Skin of body (tissue), 2 donors: ENCODE measurements around the gene FXYD6. TPM values are rescaled to one million over a fixed set of nuclear protein-coding genes. Genes with fewer than 3 reads are reported as not detected.
A peak's percentile ranks its signal among the peaks of the same experiment; 100 is the strongest.

Experiments used
- DNase-seq: peaks from one replicate; lab custom pipeline; 2025; lab: John Stamatoyannopoulos, UW
- total RNA-seq: library from RNA; depleted of rRNA; stranded (reverse); fragments of >200 nt; gene quantifications from one replicate; pipeline ENCODE4 v1.2.3, GENCODE V29; 2014

FXYD6 gene
- total RNA-seq, 1 donor from 2014 or later: 30.3 TPM

DNA sequence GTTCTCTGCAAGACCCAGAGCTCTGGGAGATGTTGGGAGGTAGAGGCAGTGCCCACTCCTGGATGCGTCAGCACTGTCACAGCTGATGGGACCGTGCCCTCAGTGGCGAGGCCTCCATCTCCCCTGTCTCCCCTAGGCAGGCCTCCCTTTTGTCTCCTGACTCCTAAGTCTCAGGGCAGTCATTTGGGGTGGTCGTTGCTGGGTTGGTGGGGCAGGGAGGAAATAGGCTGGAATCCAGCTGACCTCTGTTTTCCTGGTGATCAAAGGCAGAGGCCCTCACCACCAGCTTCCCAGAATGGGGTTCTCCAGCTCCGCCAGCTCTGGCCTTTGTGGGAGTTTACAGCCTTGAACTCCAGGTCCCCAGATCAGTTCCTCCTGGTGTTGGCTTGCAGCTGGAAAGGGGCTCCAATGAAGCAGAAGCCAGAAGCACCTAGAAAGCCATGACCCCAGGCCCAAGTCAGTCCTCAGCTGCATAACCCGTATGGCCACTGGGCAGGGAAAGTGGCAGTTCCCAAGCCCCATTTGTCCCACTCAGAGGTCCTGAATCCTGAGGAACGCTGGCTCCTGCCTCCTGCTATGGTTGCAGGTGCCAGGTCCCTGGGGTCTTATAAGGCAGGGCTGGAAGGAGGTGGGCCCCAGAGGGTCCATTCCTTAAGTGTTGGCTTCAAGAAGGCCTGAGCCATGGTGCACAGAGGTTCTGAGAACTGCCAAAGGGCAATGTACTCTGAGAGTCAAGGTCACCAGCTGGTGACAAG, 44.6 kb downstream of the FXYD6 start:
- no peak for DNase-seq

DNA sequence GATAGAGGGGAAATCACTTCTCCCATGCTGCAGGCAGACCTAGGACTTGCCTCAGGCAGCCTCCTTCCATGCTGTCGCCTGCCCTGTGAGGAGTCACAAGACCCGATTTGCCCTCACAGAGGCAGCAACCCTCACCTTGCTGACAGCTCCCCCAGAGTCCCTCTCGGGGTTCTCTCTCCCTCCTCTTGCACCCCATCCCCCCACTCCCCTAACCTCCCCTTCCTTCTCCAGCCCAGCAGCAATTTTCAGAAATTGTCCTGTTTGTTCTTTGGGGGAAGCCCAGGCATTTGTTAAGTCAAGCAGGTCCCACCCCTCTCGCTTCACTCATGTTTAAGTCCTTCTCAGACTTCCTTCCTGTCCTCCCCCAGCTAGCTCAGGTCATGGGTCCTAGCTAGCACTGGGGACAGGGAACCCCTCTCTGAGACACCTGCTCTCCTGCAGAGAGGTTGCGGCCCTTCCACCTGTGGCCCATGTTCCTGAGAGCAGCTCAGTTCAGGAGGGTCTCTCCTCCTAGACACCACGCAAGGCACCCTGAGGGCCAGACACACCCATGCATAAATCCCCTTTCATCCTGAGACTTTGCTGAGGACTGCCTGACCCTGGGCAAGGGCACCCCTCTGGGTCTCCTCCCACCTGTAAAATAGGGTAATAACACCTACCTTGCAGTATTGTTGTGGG, 45.6 kb downstream of the FXYD6 start:
- DNase-seq: no peak

DNA sequence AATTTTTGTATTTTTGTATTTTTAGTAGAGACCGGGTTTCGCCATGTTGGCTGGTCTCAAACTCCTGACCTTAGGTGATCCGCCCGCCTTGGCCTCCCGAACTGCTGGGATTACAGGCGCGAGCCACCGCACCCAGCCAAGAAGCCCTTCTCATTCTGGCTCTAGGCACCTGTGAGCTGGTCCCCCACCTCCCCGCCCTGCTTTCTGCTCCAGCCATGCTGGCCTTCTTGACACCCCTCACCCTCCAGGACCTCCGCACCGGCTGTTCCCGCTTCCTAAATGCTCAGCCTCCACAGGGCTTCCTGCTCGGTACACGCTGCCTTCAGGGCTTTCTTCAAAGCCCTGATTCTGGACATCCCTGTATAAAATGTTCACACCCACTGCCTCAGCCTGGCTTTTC, 46.4 kb downstream of the FXYD6 start:
- no peak for DNase-seq

DNA sequence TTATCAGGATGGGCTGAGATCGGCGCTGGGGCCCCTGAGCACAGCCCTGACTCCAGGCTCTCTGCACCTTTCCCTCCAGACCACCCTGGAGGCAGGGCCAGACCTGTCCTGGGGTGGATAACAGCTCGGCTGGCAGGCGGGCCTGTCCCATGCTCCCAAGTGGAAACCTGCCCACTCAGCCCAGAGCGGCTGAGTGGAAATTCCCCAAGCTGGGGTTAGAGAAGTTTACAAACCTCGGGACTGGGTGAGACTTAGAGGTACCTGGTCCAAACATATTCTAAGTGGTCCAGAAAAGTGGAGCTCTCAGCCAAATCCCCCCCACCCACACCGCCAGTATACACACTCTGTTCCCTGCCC, 47.1 kb downstream of the FXYD6 start:
- DNase-seq: no peak

DNA sequence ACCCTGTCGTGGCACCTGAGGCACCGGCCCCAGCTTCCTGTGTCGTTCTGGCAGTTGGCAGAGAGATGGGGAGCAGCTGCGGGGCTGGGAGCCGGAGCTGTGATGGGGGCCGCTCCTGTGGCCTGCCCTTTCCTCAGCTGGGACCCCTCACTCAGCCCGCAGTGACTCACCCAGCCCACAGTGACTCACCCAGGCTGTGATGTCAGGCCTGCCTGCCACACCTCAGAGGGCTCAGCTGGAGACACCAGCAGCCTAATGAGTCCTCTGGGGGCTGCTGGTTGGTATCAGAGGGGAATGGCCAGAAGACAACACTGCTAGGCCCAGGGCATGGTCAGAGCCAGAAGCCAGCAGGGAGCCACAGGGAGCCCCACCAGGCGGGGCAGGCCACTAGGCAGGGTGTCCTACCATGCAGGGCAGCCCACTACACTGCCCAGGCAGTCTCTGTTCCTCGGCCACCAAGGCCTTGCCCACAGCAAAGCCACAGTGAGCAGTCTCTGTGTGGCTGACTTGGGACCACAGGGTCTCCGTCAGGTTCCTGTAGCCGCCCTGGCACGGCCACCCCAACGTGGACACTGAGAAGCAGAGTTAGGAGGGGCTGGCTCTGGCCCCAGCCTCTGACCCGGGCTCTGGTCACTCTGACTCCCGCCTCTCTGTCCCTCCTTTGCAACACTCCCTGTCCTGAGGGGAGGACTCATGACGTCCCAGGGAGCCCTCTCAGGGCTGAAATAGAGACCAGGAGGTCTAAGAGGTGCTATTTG, 47.7 kb downstream of the FXYD6 start:
- no peak for DNase-seq

DNA sequence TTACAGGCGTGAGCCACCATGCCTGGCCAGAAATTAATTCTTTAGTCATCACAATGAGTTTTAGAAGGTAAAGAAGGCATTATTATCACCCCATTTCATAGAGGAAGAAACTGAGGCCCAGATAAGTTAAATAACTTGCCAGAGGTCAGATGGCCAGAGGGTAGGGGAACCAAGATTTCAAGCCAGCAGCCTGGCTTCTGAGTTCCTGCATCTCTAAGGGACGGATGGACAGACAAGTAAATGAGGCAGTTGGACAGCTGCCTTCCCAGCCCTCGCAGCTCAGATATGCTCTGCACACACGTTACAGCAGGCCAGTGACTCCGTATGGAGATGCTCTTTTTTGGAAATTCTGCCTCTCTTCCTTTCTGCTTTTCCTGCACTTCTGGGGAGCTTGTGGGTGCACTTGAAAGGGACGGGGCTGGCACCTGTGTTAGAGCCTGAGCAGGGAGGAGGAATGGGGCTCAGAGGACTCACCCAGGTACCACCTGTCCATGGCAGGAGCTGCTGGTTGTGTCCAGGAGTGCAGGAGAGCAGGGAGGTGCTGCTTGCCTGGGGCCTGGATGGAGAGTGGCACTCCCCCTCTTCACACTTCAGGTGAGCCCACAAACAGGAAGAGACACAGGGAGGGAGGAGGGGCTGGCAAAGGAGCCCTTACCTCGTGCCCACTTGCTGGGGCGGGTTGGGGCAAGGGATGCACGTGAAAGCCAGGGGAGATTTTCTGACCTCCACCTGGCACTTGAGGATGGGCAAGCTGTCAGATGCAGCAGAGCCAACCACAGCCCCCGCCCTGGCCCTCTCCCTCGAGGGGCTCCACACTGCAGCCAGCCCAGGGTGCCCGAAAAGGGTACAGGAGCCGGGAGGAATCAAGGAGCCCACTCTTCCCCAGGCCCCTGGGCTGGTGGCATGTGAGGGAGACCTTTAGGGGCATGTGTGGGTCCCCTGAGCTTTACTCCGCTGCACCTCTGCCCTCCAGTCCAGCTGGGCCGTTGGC, 48.6 kb downstream of the FXYD6 start:
- no peak for DNase-seq

DNA sequence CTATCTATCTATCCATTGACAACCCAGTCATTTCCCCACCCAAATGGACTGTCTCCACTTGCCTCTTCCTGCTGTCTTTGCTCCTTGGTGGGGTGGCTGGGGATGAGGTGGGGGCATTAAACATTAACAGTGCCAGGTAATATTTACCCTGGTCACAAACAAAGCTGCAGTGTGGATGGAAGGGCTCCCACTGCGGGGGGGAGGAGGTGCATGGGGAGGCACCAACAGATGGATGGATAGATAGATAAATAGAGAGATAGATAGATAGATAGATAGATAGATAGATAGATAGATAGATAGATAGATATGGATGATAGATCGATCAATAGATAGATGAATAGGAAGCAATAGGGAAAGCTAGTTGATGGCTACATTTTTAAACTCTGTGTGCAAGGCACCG, 49.6 kb downstream of the FXYD6 start:
- DNase-seq: no peak

DNA sequence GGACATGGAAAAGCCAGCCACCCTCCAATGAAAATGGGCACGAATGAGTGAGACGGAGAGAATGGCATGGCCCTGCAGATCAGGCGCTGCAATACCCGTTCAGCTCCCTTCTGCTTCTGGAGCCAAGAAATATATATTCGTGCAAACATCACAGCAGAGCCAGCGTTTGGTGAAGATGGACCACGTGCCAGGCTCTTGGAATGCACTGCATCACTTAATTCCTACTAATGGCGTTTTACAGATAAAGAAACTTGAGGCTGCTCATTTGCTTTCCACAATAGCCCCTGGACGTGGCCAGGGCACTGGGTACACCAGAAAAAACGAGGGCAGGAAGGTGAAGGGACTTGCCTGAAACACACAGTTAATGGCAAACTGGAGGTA, 50.3 kb downstream of the FXYD6 start:
- no peak for DNase-seq

DNA sequence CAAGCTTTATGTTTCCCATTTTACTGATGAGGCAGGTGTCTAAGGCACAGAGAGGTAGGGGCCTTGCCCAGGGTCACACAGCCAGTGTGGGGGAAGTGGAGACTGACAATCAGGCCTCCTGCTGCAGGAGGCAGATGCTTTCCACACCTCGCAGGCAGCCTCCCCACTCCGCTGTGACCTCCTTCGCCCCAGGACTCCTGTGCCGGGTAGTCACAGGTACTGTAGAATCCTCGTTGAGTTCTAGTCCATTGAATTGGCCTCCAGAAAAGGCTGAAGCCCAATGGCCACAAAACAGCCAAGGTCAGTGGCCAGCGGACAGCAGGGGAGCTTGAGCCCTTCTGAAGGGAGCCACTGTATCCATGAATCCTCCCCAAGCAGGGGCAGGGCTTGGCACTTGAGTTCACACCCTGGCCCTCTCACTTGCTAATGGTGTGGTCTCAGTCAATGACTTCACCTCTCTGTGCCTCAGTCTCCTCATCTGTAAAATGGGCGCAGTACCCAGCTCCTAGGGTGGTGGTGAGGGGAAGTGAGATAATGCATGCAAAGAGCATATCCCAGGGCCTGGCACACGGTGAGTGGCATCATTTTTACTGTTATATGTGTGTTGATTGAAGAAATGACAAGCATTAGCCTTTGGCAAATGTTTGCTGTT, 50.8 kb downstream of the FXYD6 start:
- DNase-seq: no peak

DNA sequence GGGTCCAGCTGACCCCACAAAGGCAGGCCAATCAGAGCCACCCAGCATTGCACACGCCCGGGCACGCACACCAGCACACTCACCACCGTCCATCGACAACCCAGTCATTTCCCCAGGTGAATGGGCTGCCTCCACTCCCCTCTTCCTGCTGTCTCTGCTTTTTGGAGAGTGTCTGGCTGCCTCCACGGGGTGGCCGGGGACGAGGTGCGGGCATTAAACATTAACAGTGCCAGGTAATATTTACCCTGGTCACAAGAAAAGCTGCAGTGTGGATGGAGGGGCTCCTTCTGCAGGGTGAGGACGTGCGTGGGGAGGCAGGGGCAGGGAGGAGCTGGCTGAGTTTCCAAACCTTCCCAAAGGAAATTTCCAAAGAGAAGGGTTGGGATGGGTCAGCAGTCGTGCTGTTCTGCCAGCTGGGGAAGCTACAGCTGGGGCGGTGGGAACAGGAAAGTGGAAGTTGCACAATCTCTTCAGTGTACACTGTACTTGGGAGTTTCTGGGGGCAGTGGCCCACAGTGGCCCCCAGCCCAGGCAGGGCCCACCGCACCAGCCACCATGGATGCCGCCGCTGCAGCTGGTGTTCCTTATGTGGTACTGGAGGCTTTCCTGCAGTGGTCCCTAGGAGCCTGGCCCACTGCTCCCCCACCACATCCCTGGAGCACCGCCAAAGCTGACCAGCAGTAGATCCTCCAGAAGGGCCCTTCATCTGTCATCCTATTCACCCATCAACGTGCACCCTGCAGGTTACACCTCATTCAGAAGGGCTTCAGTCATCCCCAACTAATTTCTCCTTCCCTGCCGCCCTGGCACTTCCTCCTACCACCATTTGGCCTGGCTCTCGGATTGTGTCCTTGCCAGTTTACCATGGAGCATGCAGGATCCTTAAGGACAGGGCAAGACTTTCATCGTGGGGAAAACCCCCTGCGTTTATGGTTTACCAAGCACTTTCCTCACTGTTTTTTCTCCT, 51.6 kb downstream of the FXYD6 start, which contains the start of gene FXYD2:
TSS of gene FXYD2 (minus strand) at position 174 of the 967 bp plus-strand sequence. CDS start at position 108, 66 bp downstream.
- no peak for DNase-seq

DNA sequence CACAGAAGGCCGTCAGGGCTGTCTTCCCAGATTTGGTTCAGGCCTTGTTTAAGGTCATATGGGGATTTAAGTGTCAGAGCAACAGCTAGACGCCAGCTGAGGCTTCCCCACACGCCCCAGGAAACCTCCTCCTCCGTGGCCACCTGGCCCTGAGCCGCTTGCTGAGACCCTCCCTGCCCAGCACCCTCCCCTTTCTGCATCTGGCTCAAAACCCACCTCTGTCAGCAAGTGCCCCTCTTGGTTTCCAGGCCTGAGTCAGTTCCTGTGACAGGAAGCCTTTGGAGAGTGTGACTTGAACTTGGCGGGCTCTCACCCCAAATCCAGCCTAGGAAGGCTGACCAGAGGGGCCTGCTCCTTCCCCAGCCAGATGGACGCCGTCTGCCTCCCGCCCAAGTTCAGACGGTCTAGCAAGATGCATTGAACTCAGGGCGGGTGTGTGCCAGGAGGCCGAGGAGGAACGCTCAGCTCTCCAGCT, 52.5 kb downstream of the FXYD6 start:
- peak; percentile 21 for DNase-seq

DNA sequence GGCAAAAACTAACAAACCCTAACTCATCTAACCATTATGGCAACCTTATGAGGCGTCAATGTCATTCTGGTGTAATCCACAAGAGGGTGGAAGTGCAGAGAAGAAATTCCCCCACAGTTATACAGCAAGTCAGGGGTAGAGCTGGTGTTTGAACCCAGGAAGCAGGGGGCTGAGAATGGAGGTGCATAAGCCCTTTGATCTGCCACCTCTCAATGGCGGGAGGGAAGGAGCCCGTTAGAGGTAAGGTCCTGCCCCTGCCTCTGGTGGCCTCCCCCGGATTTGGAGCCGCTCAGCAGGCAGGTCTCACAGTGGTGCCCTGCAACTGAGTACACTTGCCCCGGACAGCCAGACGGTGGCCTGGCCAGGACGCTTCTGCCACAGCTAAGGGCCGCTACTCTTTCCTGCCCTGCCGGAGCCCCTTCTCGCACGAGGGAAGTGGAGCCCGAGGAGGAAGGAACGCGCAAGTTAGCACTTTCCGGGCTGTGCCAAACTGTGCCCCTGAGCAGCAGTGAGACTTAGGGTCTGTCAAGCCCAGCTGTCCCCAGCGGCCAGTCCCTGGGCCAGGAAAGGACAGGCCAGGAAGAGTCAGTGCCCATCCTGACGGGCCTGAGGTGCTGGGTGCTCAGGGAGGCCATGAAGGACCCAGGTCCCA, 53.0 kb downstream of the FXYD6 start:
- DNase-seq: no peak

DNA sequence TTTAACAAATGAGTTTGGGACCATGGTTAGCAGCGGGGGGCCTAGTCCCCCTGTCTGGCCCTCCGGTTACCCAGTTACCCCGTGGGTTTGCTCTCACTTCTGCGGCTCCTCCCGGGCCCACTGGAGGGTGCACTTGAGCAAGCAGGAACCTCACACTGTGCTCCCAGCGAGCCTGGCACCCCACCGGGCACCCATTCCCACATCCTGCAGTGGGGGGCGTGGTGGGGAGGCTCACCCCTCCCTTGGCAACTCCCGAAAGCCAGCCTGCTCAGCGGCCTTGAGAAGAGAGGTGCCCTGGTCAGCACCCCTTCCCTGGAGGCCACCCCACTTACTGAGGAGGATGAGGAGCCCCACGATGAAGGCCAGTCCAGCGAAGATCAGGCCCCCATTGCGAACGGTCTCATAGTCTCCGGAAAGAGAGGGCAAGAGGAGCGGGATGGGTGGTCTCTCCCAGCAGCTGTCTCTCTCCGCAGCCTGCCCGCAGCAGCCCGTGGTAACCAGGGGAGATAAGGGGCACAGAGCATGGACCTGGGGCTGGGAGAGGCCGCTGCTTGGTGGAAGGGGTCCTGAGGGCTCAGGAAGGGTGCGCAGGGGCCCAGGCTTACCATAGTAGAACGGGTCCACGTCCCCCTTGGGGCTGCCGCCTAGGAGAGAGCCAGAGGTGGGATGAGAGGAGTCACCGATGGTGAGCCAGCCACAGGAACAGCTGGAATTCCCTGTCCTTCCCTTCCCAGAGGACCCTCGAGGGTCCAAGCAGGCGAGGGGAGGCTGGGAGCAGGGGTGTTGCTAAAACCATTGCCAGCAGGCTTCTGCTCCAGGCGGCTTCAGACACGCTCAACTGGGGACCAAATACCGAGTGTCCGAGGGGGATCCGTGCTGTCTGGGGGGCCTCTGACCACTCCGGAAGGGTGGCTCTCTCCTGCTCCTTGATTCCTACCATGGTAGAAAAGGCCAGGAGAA, 54.1 kb downstream of the FXYD6 start:
- no peak for DNase-seq

DNA sequence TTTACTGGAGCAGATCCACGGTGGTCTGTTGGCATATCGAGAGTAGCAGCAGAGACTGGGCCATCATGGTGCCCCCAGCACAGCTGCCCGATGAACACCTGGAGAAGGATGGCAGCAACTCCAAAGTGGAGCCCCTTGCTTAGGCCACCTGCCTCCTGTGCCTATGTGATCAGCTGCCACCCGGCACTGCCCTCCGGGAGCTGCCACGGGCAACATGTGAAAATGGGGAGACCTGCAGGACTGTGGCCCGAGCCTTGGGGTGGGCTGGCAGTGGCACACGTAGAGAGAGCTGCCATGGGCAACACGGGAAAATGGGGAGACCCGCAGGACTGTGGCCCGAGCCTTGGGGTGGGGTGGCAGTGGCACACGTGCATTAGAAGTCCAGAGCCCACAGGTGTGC, 55.0 kb downstream of the FXYD6 start:
- DNase-seq: no peak

DNA sequence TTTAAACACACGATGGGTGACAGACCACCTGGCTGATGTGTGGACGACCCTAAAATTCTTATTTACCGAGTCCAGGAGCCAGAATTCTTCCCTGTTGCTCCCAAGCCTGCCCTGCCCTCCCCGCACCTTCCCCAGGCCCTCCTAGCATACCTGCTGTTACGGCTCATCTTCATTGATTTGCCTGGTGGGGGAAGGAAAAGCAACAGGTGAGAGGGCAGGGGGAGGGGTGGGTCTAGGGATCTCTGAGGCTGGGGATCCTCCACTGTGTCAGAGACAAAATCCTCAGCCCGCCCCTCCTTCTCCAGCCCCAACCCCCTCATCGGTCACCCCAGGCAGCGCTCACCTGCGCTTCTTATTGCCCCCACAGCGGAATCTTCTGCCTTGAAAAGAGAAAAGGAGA, 55.9 kb downstream of the FXYD6 start:
- DNase-seq: no peak

DNA sequence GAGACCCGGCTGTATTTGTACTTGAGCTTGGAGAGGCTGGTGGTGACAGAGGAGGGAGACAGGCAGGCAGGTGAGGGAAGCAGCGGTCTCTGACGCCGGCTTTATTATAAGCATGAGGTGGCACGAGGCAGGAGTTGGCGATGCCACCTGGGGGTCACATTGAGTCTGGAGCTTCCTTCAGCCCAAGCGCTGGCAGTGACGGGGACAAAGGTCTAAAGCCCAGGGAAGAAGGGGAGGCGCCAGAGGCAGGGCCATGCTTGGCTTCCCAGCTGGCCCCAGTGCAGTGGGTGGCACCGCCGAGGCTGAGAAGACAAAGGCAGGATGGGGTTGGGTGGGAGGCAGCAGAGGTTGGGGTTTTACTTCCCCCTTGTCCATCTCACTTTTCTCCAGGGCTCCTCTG, 56.4 kb downstream of the FXYD6 start:
- DNase-seq: no peak
